Measurements from ENCODE around the gene RGS3.

DNA sequence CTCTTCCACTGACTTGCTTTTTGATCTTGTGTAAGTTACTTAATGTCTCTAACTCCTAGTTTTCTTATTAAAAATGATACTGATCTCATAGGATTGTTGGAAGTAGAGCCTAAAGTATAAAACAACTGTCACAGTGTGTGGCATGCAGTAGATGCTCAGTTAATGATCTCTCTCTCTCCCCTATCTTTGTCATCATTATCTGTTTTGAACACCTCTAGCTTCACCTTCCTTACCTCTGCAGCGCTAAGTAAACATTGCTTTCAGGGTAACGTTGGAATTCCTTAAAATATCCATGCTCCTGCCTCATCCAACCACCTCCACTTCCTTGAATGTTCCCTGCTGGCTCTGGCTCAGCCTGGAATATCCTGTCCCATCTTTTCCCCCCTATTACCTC lies 110.4 kb downstream of the RGS3 start:
- TF ChIP-seq, protein P1, sequence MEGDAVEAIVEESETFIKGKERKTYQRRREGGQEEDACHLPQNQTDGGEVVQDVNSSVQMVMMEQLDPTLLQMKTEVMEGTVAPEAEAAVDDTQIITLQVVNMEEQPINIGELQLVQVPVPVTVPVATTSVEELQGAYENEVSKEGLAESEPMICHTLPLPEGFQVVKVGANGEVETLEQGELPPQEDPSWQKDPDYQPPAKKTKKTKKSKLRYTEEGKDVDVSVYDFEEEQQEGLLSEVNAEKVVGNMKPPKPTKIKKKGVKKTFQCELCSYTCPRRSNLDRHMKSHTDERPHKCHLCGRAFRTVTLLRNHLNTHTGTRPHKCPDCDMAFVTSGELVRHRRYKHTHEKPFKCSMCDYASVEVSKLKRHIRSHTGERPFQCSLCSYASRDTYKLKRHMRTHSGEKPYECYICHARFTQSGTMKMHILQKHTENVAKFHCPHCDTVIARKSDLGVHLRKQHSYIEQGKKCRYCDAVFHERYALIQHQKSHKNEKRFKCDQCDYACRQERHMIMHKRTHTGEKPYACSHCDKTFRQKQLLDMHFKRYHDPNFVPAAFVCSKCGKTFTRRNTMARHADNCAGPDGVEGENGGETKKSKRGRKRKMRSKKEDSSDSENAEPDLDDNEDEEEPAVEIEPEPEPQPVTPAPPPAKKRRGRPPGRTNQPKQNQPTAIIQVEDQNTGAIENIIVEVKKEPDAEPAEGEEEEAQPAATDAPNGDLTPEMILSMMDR (IDR thresholded peaks at IDR 0.05; ENCODE audit: low read depth, low read length), result no peak
- TF ChIP-seq EZH2phosphoT487 (IDR thresholded peaks at IDR 0.05; ENCODE audit: low read depth), result no peak

Data from OCI-LY3 (cell line).